ENCODE data around the gene CAMKK1.

The CAMKK1 gene

DNA sequence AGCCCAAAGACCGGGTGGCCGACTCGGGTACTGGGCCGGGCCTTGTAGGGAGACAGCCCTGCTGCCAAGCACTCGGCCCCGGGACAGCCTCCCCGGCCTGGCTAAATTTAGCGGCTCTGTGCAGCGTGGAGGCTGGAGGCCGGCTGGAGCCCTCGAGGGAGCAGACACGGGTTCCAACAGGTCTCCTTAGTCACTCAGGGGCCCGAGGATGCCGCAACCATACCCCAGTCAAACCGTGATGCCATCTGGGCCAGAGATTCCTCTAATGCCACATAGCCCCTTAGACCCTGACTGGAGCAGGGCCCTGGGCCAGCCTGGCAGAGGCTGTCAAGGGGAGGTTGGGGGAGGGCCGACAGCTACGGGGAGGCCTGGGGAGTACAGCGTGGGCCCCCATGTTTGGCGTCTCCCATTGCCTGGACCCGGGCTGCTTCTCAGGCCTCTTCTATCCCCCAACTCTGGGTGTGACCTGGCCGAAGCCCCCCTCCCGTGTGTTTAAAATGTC lies 26.3 kb upstream of the CAMKK1 start:
- H3K4me3 ChIP-seq, result no peak overlapping the region
- H3K27ac ChIP-seq, result peak overlapping the region in 4 of 21 experiments; percentile 3 to 40 (median 18)

DNA sequence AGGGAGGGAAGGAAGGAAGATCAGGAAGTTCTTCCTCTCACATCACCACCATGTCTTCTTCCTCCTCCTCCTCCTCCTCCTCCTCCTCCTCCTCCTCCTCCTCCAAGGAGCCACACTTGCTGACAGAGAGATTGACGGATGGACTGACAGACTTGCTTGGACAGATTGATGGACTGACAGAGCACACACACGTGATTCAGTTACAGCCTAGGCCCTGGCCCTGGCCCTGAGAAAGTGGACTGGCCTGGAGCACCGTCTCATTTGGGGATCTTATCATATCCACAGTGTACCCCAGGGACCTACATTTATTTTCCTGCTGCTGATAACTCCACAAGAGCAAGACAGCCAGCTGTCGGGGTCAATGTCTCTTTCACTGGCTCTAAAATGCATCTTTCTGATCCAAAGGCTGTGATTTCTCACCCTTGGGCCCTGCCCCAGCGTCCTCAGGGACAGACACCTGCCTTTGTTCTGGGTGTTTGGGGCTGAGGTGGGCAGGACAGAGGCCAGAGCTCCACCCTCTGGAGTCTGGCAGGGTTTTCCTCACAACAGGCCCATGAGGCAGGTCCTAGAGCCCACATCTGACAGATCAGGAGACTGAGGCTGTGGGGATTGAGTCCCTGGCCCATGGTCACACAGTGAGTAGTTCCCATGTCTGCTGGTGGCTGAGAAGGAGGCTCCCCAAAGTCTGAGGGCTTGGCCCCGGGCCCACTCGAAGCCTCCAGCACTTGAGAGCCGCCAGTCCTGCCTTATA lies 25.7 kb upstream of the CAMKK1 start:
- H3K27ac ChIP-seq, result peak overlapping the region in 4 of 21 experiments; percentile 3 to 40 (median 18)
- H3K4me3 ChIP-seq, result no peak overlapping the region

GRCh38 chr17:3917391-3917931 lies 24.6 kb upstream of the CAMKK1 start:
- H3K27ac ChIP-seq, result peak overlapping the region in 5 of 21 experiments; percentile 21 to 68 (median 62)
- H3K4me3 ChIP-seq, result no peak overlapping the region

DNA sequence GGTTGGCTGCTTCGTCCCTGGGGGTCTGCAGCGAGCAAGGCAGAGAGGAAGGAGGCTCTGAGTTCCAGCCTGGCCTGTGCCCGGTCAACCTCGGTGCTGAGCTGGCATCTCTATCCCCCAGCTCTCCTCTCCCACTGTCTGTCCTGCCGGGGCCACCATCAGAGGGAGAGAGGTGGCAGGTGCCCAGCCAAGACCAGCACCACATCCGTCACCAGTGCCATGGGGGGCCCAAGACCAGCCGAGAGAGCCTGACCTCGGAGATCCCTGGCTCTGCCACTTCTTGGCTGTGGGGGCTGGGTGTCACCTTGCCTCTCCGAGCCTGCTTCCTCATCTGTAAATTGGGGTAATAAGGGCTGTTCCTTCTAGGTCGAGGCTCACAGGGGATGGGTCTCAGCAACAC lies 24.0 kb upstream of the CAMKK1 start:
- H3K4me3 ChIP-seq, result peak overlapping the region in 1 of 7 experiments; percentile 14
- peak overlapping the region in 12 of 21 experiments; percentile 35 to 72 (median 62) for H3K27ac ChIP-seq

DNA sequence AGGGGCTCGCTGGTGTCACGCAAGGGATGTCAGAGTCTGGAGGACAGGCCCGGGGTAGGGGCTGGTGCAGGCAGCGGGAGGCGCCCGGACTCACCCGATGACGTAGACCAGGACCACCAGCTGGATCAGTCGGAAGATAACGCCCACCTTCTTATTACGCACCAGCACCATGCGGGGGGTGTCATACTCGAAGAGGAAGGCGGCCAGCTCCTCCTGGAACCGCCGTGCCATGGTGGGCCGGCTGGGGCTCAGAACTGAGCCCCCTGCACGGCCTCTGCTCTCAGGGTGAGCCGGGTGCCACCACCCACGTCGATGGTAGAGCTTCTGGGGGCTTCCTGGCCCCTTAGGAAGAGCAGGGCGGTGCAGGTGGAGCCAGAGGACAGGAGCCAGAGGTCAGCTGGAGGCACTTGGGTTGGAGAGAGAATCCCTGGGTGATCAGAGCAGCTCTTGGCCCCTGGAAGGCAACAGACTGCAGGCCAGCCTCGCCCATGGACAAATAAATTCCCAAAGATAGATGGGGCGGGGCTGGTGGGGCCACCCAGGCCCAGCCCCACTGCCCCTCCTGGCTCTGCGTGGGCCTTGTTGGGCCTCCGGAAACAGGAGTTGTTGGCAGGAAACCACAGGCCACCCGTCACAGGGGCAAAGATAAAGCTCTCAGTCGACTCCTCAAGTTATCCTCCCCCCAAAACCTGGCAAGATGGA lies 23.3 kb upstream of the CAMKK1 start, which contains the start of gene P2RX1:
Gene P2RX1 (minus strand): TSS at position 471 of the 702 bp plus-strand sequence. CDS start 240 bp downstream, at position 231.
- H3K4me3 ChIP-seq, result peak within 1 kb of the TSS in 5 of 7 experiments; percentile 4 to 22 (median 9)
- peak within 1 kb of the TSS in 15 of 21 experiments; percentile 17 to 72 (median 56) for H3K27ac ChIP-seq

DNA sequence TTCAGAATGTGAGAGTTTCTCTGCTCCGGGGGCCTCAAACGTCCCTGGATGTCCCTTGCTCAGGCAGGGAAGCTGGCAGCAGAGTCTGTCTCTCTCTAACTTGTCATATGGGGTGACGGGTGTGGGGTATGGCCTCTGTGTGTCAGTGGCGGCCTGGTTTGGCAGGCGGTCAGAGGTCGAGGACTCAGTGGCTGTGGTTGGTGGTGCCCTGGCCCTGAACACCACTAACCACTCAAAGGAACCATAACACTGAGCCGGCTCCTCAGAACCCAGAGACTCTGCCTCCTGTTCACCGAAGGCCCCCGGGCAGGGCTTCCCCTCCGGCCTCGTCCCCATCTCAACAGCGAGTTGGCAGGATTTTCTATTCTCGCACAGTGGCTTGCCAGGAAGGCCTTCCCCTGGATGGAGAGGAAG lies 22.7 kb upstream of the CAMKK1 start:
- H3K4me3 ChIP-seq, result peak overlapping the region in 5 of 7 experiments; percentile 2 to 22 (median 8)
- H3K27ac ChIP-seq, result peak overlapping the region in 11 of 21 experiments; percentile 17 to 72 (median 61)

DNA sequence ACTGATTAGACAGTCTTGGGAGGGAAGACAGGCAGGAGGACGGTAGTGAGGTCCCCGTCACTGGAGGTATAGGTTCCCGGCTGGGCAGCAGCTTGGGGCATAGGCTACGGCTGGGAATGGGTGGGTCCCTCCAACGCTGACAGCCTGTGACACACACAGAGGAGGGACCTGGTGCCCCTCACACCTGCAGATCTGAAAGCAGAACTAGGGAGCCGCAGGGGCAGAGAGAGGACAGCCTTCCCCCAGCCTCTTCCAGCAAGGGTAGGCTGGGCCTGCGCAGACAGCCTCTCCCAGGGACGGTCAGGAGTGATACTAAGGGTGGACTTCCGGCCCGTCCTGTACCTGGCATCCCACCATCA lies 21.4 kb upstream of the CAMKK1 start:
- Histone ChIP-seq H3K27ac (peak overlapping the region in 6 of 21 experiments; percentile 30 to 68 (median 52)), H3K4me3 (peak overlapping the region in 2 of 7 experiments; percentile 16 to 22)

DNA sequence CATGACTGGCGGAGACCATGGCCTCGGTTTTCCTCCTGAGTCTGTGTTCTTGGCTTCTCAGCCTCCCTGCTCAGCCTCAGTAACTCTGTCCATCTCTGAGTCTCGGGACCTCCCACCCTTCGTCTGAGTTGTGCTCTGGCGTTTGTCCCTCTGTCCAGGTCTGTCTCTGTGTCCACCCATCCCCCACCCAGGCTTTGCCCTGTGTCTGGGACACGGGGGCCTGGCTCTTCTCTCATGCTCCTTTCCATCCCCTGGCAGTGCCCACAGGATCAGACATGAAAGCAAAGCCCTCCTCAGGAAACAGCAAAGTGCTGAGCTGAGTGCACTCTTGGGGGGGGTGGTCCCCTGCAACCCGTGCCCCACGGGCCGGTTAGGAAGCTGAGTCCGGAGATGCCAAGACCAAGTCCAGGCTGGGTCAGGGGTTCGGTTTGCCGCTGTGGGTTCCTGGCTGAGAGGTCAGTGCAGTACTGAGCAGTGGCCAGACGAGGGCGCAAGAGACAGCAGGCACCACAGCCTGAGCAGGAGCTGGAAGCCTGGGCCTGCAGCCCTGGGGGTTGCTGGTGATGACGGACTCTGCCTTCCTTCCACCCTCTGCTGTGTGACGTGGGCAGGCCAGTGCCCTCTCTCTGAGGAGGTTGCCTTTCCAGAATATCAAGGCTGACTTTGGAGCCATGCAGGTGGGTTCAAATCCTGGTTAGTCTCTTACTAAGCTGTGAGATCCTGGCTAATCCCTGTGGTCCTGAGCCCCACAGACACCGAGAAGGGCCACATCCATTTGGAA lies 20.9 kb upstream of the CAMKK1 start:
- H3K27ac ChIP-seq, result peak overlapping the region in 4 of 21 experiments; percentile 0 to 68 (median 46)
- peak overlapping the region in 1 of 7 experiments; percentile 7 for H3K4me3 ChIP-seq

GRCh38 chr17:3912827-3913226 lies 20.0 kb upstream of the CAMKK1 start:
- H3K27ac ChIP-seq, result peak overlapping the region in 1 of 21 experiments; percentile 68
- H3K4me3 ChIP-seq, result no peak overlapping the region

GRCh38 chr17:3911271-3912053 lies 18.6 kb upstream of the CAMKK1 start:
- peak overlapping the region in 8 of 21 experiments; percentile 16 to 70 (median 32) for H3K27ac ChIP-seq
- no peak overlapping the region for H3K4me3 ChIP-seq

- no peak overlapping the region for H3K4me3 ChIP-seq
- peak overlapping the region in 7 of 21 experiments; percentile 16 to 70 (median 36) for H3K27ac ChIP-seq
Measured at GRCh38 chr17:3910420-3911270, 17.8 kb upstream of the CAMKK1 start.

DNA sequence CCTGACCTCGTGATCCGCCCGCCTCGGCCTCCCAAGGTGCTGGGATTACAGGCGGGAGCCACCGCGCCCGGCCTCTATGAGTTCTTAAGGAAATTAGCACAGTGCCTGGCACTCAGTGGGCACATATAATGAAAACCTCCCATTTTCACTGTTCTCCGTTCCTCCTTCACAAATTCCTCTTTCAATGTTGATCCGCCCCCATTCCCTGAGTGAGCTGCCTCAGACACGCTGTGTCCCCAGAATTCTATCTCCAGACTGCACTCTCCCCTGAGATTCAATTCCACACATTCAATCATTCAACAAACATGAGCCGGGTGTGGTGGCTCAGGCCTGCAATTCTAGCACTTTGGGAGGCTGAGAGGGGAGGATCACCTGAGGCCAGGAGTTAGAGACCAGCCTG lies 16.4 kb upstream of the CAMKK1 start:
- Histone ChIP-seq H3K4me3 (no peak overlapping the region), H3K27ac (no peak overlapping the region)

- Histone ChIP-seq H3K27ac (no peak overlapping the region), H3K4me3 (no peak overlapping the region)
Measured at GRCh38 chr17:3907483-3908216, 14.8 kb upstream of the CAMKK1 start.

- Histone ChIP-seq H3K4me3 (no peak overlapping the region), H3K27ac (no peak overlapping the region)
Measured at GRCh38 chr17:3906881-3907280, 14.0 kb upstream of the CAMKK1 start.

GRCh38 chr17:3905017-3905520 lies 12.2 kb upstream of the CAMKK1 start:
- H3K4me3 ChIP-seq, result no peak overlapping the region
- no peak overlapping the region for H3K27ac ChIP-seq

- H3K27ac ChIP-seq, result no peak overlapping the region
- no peak overlapping the region for H3K4me3 ChIP-seq
Measured at GRCh38 chr17:3904501-3904900, 11.6 kb upstream of the CAMKK1 start.

DNA sequence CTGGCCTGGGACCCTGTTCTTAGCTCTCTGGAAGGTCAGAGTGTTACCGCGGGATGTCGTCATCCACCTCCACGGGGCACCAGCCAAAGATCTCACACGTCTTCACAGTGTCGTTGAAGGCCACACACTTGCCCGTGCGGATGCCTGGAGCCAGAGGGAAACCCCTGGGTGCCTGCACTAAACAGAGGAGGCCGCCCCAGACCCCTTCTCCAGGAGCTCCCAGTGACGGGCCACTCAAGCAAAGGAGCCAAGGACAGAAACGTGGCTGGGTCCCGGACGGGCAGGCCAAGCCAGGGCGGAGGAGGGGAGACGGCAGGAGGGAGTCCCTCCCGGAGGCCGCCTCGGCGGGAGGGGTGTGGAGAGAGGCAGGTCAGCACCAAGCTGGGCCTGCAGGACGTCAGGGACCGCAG lies 11.0 kb upstream of the CAMKK1 start:
- Histone ChIP-seq H3K27ac (no peak overlapping the region), H3K4me3 (no peak overlapping the region)

Measured in skin epidermis (tissue), 12 donors.